H9 (cell line): ENCODE results near the gene CCDC78. TPM values are rescaled to one million over a fixed set of nuclear protein-coding genes. Genes with fewer than 3 reads are reported as not detected.

Experiments
- DNase-seq: peaks from one replicate; pipeline ENCODE4 v3.0.0-alpha.2; 2017
- H2AFZ ChIP-seq: one replicate; pipeline ENCODE4 v1.6.1; 2013; ENCODE audit warnings: mild to moderate bottlenecking, low read length, control low read depth, moderate library complexity
- H2AK5ac ChIP-seq: 2 replicates; pipeline ENCODE4 v1.6.1; 2013; ENCODE audit warnings: low read length, control low read depth, mixed read lengths; ENCODE audit not compliant: insufficient read length
- H2BK120ac ChIP-seq: one replicate; pipeline ENCODE4 v1.6.1; 2013; ENCODE audit warnings: low read depth, mild to moderate bottlenecking, low read length, control low read depth, inconsistent platforms; ENCODE audit not compliant: poor library complexity, severe bottlenecking
- H2BK12ac ChIP-seq: 2 replicates; pipeline ENCODE4 v1.6.1; 2013; ENCODE audit warnings: low read length, control low read depth, mixed read lengths, low read depth; ENCODE audit not compliant: insufficient read length
- H2BK15ac ChIP-seq: 2 replicates; pipeline ENCODE4 v1.6.1; 2013; ENCODE audit warnings: low read depth, low read length, control low read depth
- H2BK20ac ChIP-seq: one replicate; pipeline ENCODE4 v1.6.1; 2013; ENCODE audit warnings: low read depth, mild to moderate bottlenecking, low read length, control low read depth, inconsistent platforms; ENCODE audit not compliant: poor library complexity, severe bottlenecking
- H2BK5ac ChIP-seq: 2 replicates; pipeline ENCODE4 v1.6.1; 2013; ENCODE audit warnings: low read length, control low read depth, mixed read lengths; ENCODE audit not compliant: insufficient read length
- H3K14ac ChIP-seq: 2 replicates; pipeline ENCODE4 v1.6.1; 2013; ENCODE audit warnings: low read length, control low read depth; ENCODE audit not compliant: insufficient read depth
- H3K18ac ChIP-seq: 2 replicates; pipeline ENCODE4 v1.6.1; 2013; ENCODE audit warnings: low read depth, mild to moderate bottlenecking, mixed read lengths, low read length, control low read depth; ENCODE audit not compliant: insufficient read length
- H3K23ac ChIP-seq: 2 replicates; pipeline ENCODE4 v1.6.1; 2013; ENCODE audit warnings: low read length, control low read depth, mixed read lengths, low read depth; ENCODE audit not compliant: insufficient read length
- H3K23me2 ChIP-seq: 2 replicates; pipeline ENCODE4 v1.6.1; 2013; ENCODE audit warnings: low read depth, mild to moderate bottlenecking, mixed read lengths, low read length, control low read depth; ENCODE audit not compliant: insufficient read length, poor library complexity, severe bottlenecking
- H3K27ac ChIP-seq: 2 replicates; pipeline ENCODE4 v1.5.1; 2013; ENCODE audit warnings: low read length, control low read depth, mixed read lengths, low read depth; ENCODE audit not compliant: insufficient read length
- H3K27me3 ChIP-seq: 2 replicates; pipeline ENCODE4 v1.6.1; 2013; ENCODE audit warnings: low read length, control low read depth, inconsistent platforms; ENCODE audit not compliant: insufficient read depth
- H3K4ac ChIP-seq: 2 replicates; pipeline ENCODE4 v1.6.1; 2013; ENCODE audit warnings: low read depth, mild to moderate bottlenecking, control low read depth, inconsistent platforms, low read length, moderate library complexity
- H3K4me1 ChIP-seq: 2 replicates; pipeline ENCODE4 v1.6.1; 2013; ENCODE audit warnings: low read length, control low read depth, inconsistent platforms; ENCODE audit not compliant: insufficient read depth
- H3K4me2 ChIP-seq: 2 replicates; pipeline ENCODE4 v1.6.1; 2013; ENCODE audit warnings: low read length, control low read depth, mixed read lengths; ENCODE audit not compliant: insufficient read length, insufficient read depth
- H3K56ac ChIP-seq: 2 replicates; pipeline ENCODE4 v1.6.1; 2013; ENCODE audit warnings: low read depth, mild to moderate bottlenecking, mixed read lengths, low read length, control low read depth; ENCODE audit not compliant: insufficient read length
- H3K79me1 ChIP-seq: 2 replicates; pipeline ENCODE4 v1.6.1; 2013; ENCODE audit warnings: low read depth, mild to moderate bottlenecking, moderate library complexity, low read length, control low read depth, inconsistent platforms; ENCODE audit not compliant: insufficient read depth, poor library complexity, severe bottlenecking
- H3K79me2 ChIP-seq: 2 replicates; pipeline ENCODE4 v1.6.1; 2013; ENCODE audit warnings: low read length, control low read depth, inconsistent platforms; ENCODE audit not compliant: insufficient read depth
- H3K9ac ChIP-seq: 2 replicates; pipeline ENCODE4 v1.6.1; 2013; ENCODE audit warnings: low read length, control low read depth, mixed read lengths; ENCODE audit not compliant: insufficient read length; ENCODE audit errors: extremely low read depth
- H3K9me3 ChIP-seq: one replicate; pipeline ENCODE4 v1.6.1; 2013; ENCODE audit warnings: low read depth, low read length, inconsistent platforms; ENCODE audit not compliant: control insufficient read depth
- H3T11ph ChIP-seq: one replicate; pipeline ENCODE4 v1.6.1; 2013; ENCODE audit warnings: mild to moderate bottlenecking, low read length, control low read depth, inconsistent platforms
- H4K20me1 ChIP-seq: one replicate; pipeline ENCODE4 v1.6.1; 2013; ENCODE audit not compliant: control insufficient read depth, insufficient read length, insufficient read depth
- H4K5ac ChIP-seq: 2 replicates; pipeline ENCODE4 v1.6.1; 2013; ENCODE audit warnings: low read depth, mild to moderate bottlenecking, mixed read lengths, low read length, control low read depth; ENCODE audit not compliant: insufficient read length
- H4K8ac ChIP-seq: replicated peaks from 2 replicates; pipeline ENCODE4 v1.6.1; 2013; ENCODE audit warnings: low read length, control low read depth, mixed read lengths, low read depth; ENCODE audit not compliant: insufficient read length
- H4K91ac ChIP-seq: 2 replicates; pipeline ENCODE4 v1.6.1; 2013; ENCODE audit warnings: low read depth, mild to moderate bottlenecking, moderate library complexity, mixed read lengths, low read length, control low read depth; ENCODE audit not compliant: insufficient read length
- H3K27ac Mint-ChIP-seq, 3 experiments: 2 replicates in 2 of 3; 3 replicates in 1 of 3; pipeline ENCODE4 v1.8.0; 2020 to 2021; ENCODE audit warnings: mixed read lengths in 3 of 3, mild to moderate bottlenecking in 1 of 3, moderate library complexity in 1 of 3
- H3K27me3 Mint-ChIP-seq: 2 replicates; pipeline ENCODE4 v1.8.0; 2021; ENCODE audit warnings: low read depth, mild to moderate bottlenecking, moderate library complexity, mixed read lengths
- H3K36me3 Mint-ChIP-seq, 3 experiments: 2 replicates in 2 of 3; 3 replicates in 1 of 3; pipeline ENCODE4 v1.8.0; 2020 to 2021; ENCODE audit warnings: low read depth in 3 of 3, mixed read lengths in 3 of 3; ENCODE audit not compliant: insufficient read depth in 1 of 3
- H3K4me1 Mint-ChIP-seq, 2 experiments: 2 replicates each; pipeline ENCODE4 v1.8.0; 2020; ENCODE audit warnings: mixed read lengths in 2 of 2
- H3K4me3 Mint-ChIP-seq, 2 experiments: 2 replicates in 1 of 2; 3 replicates in 1 of 2; pipeline ENCODE4 v1.8.0; 2020 to 2021; ENCODE audit warnings: mild to moderate bottlenecking in 2 of 2, mixed read lengths in 2 of 2, moderate library complexity in 1 of 2
- H3K9me3 Mint-ChIP-seq, 2 experiments: 2 replicates in 1 of 2; 3 replicates in 1 of 2; pipeline ENCODE4 v1.8.0; 2020; ENCODE audit warnings: mild to moderate bottlenecking in 2 of 2, mixed read lengths in 2 of 2, moderate library complexity in 1 of 2
- CTCF ChIP-seq: fragments of 200-600 bp; sonication (generic); conservative IDR thresholded peaks from 3 replicates; pipeline ENCODE4 v1.8.0; 2021; ENCODE audit warnings: antibody characterized with exemption, mild to moderate bottlenecking
- WGBS: extraction: QIAGEN DNeasy Blood & Tissue Kit; methylation state at CpG from one replicate; pipeline ENCODE4 v1.1.7; 2013; ENCODE audit warnings: missing lambda C conversion rate, low lambda C conversion rate, mixed read lengths; ENCODE audit not compliant: insufficient read length; ENCODE audit errors: extremely low coverage; 5-methylcytosine and 5-hydroxymethylcytosine counted together
- long read RNA-seq: library from polyadenylated mRNA; unstranded; transcript quantifications from one replicate; pipeline ENCODE4 v2.0.0, GENCODE V29; 2020
- total RNA-seq: library from RNA; stranded (reverse); gene quantifications from 2 replicates; pipeline ENCODE4 v1.2.1, GENCODE V29; 2021

CCDC78 gene
- total RNA-seq = 12.1 TPM in 2 replicates
- long read RNA-seq, partial matches to known transcripts = 1 of 14 reads
- long read RNA-seq, other reads (novel, unspliced or antisense) = 13 of 14 reads

GRCh38 chr16:726438-727290 is at the start of gene CCDC78, which contains the start of gene HAGHL:
Gene CCDC78 (minus strand): TSS chr16:726443. CDS start chr16:726367, 76 bp downstream.
Gene HAGHL (plus strand): TSS chr16:727106. CDS start chr16:727510, 404 bp downstream.
- Mint-ChIP-seq H3K9me3 (no peaks in the 10 kb centered on the region), H3K27me3 (peaks cover 14% of the 10 kb centered on the region), H3K4me1 (no peaks in the 10 kb centered on the region), H3K4me3 (peak within 1 kb of the TSS; percentile 56 to 80), H3K27ac (peak within 1 kb of the TSS in 1 of 3 experiments; percentile 15; a peak in 1 of 7 replicates), H3K36me3 (peaks cover 0 to 5% (median 3%) of the 10 kb centered on the region in 3 experiments; a peak in 1 of 7 replicates)
- H3K18ac ChIP-seq = peak within 1 kb of the TSS; percentile 53
- WGBS = no CpG with 5 or more reads among the region's 88 CpGs
- no peak within 1 kb of the TSS for H2BK20ac ChIP-seq
- no peak within 1 kb of the TSS for H4K8ac ChIP-seq
- peaks cover 11% of the 10 kb centered on the region for H3K23me2 ChIP-seq
- no peaks in the 10 kb centered on the region for H4K20me1 ChIP-seq
- H3K9ac ChIP-seq = no peak within 1 kb of the TSS
- H3K27ac ChIP-seq = no peak within 1 kb of the TSS
- H3K79me1 ChIP-seq = no peaks in the 10 kb centered on the region
- no peak for TF ChIP-seq CTCF
- H3K9me3 ChIP-seq = no peaks in the 10 kb centered on the region
- no peak within 1 kb of the TSS for H4K91ac ChIP-seq
- no peak within 1 kb of the TSS for H3K4ac ChIP-seq
- H4K5ac ChIP-seq = no peak within 1 kb of the TSS
- H3K27me3 ChIP-seq = no peaks in the 10 kb centered on the region
- no peak within 1 kb of the TSS for H2AFZ ChIP-seq
- H3K4me1 ChIP-seq = no peaks in the 10 kb centered on the region
- no peaks in the 10 kb centered on the region for H3K79me2 ChIP-seq
- H2BK15ac ChIP-seq = no peak within 1 kb of the TSS
- H2BK12ac ChIP-seq = no peak within 1 kb of the TSS
- peak within 1 kb of the TSS; percentile 35; the same call in 1 of the 2 replicates for H3K14ac ChIP-seq
- peak within 1 kb of the TSS; percentile 87 for H3K4me2 ChIP-seq
- H3K56ac ChIP-seq = no peak within 1 kb of the TSS
- no peak within 1 kb of the TSS for H2AK5ac ChIP-seq
- H3K23ac ChIP-seq = no peak within 1 kb of the TSS
- peak; percentile 85 for DNase-seq
- H2BK5ac ChIP-seq = no peak within 1 kb of the TSS
- no peak within 1 kb of the TSS for H3T11ph ChIP-seq
- no peak within 1 kb of the TSS for H2BK120ac ChIP-seq
